Hematopoietic multipotent progenitor cell (in vitro differentiated cells): Measurements from ENCODE around the gene NNMT. TPM values are rescaled to one million over a fixed set of nuclear protein-coding genes. Genes with fewer than 3 reads are reported as not detected.

Experiments
- DNase-seq, 3 donors: peaks; one replicate each; pipeline ENCODE4 v3.0.0-alpha.2; 2011 to 2015; ENCODE audit warnings: low read depth in 2 of 3, low spot score in 2 of 3
- total RNA-seq: library from RNA; depleted of rRNA; stranded (reverse); fragments of >200 nt; gene quantifications from one replicate; pipeline ENCODE4 v1.2.3, GENCODE V29; 2012

NNMT gene
- 0.27 TPM for total RNA-seq

GRCh38 chr11:114295676-114296604 lies at the start of gene NNMT:
NNMT (plus strand) TSS chr11:114296399; CDS start chr11:114296557, 158 bp downstream.
- DNase-seq = no peak

- DNase-seq = no peak
Observed at GRCh38 chr11:114247070-114247789, 49.0 kb upstream of the NNMT start.

- DNase-seq = no peak
Observed at GRCh38 chr11:114250180-114250579, 46.0 kb upstream of the NNMT start.

GRCh38 chr11:114250993-114251814 lies 45.0 kb upstream of the NNMT start:
- DNase-seq = no peak

- no peak for DNase-seq
Observed at GRCh38 chr11:114251815-114252337, 44.3 kb upstream of the NNMT start.

GRCh38 chr11:114252767-114253166 lies 43.4 kb upstream of the NNMT start:
- DNase-seq = no peak

GRCh38 chr11:114253771-114254170 lies 42.4 kb upstream of the NNMT start:
- DNase-seq = no peak

- DNase-seq = no peak
Observed at GRCh38 chr11:114254571-114255146, 41.5 kb upstream of the NNMT start.

- no peak for DNase-seq
Observed at GRCh38 chr11:114255289-114255688, 40.9 kb upstream of the NNMT start.

- no peak for DNase-seq
Observed at GRCh38 chr11:114256176-114256966, 39.8 kb upstream of the NNMT start.

GRCh38 chr11:114256967-114257286 lies 39.3 kb upstream of the NNMT start:
- DNase-seq = no peak

GRCh38 chr11:114257621-114258558 lies 38.3 kb upstream of the NNMT start:
- DNase-seq = no peak

GRCh38 chr11:114258696-114259095 lies 37.5 kb upstream of the NNMT start:
- peak in 2 of 3 donors; percentile 55 to 73 for DNase-seq

GRCh38 chr11:114259124-114259526 lies 37.1 kb upstream of the NNMT start:
- DNase-seq = peak in 1 of 3 donors; percentile 26

- no peak for DNase-seq
Observed at GRCh38 chr11:114259551-114259983, 36.6 kb upstream of the NNMT start.

GRCh38 chr11:114260077-114260476 lies 36.1 kb upstream of the NNMT start:
- no peak for DNase-seq

- DNase-seq = no peak
Observed at GRCh38 chr11:114260483-114260882, 35.7 kb upstream of the NNMT start.

GRCh38 chr11:114261791-114262190 lies 34.4 kb upstream of the NNMT start:
- DNase-seq = no peak
